Hematopoietic multipotent progenitor cell treated with erythropoietin and hydrocortisone succinate and interleukin-3 and kit ligand, for 6 days (in vitro differentiated cells): Measurements from ENCODE around the gene ARCN1.
A peak's percentile ranks its signal among the peaks of the same experiment; 100 is the strongest.

Experiments used
- DNase-seq: peaks from one replicate; pipeline ENCODE4 v3.0.0-alpha.2; 2015

ARCN1 gene

DNA sequence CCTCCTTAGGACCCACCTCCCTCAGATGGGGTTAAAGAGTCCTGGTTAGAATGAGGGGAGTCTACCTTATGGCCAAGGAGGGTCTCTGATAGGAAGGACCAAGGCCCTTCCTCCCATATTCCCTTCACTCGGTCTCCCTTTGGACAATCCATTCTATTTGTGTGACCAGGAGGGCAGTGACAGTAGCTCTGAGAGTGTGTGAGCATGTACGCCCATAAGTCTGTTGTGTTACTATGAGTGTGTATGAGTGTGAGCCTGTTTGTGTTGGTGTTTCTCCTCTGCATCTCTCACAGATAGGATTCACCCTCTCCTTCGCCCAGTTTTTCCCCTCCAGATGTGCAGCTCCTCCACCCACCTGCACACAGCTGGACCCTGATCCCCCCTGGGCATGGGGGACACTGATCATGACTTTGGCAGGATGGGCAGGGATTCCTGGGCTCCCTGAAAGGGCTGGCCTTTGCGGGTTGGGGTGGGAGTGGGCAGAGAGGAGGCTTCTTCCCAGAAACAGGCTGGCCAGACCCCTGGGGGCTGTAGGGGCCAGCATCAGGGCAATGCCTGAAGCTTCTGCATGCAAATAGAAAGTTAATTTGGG lies 49.7 kb downstream of the ARCN1 start:
- DNase-seq: no peak

DNA sequence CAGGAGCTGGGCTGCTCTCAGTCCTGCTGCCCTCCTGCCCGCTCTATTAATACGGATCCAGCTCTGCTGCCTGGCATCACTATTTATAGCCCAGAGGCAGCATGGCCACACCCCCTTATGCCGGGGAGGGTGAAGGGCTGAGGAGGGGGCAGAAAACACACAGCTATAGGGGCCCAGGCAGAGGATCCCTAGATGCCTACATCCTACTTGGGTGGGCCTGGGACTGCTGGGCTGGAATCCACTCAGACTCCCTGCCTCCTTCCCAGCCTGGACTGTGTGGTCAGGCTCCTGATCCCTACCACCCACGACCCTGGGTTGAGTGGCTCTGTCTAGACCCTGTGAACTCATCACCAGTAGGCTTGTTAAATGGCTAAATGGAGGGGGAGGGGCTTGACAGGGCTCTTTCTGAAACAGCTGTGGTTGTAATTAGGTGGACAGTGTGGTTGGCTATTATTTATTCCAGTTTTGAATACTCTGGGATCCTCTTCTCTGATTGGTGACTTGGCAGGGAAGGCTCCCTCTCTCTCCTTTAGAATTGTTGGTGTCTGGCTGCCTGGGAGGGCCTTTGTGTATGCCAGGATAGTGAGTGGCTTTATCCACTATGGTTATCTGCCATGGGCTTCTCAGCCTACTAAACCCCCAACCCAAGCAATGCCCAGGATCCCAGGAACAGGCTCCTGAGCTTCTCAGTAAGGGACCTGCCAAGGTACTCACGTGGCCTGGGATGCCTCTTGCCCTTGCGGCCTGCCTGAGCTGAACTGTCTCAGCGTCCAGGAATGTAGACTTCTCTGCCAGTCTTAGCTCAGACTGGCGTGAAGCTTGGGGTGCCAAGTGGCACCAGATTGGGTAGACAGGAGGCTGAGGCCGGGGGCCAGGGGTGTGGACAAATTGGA lies 50.4 kb downstream of the ARCN1 start:
- no peak for DNase-seq

DNA sequence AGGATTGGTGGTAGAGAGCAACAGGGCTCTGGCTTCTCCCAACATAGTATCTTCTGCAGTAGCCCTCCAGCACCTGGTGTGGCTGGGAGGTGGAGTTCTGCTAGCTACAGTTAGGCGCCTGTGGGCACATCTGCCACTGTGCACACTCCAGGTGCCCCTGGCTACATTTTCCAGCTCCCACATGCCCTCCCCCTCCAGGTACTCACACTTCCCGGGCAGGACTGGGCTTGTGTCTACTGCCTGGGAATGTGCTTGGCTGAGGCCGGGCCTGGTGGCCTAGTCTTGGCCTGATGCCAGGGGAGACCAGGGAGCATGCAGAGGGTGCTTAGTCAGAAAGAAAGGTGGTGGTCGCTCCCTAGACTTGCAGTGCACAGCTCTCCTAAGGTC lies 51.1 kb downstream of the ARCN1 start:
- DNase-seq: no peak

DNA sequence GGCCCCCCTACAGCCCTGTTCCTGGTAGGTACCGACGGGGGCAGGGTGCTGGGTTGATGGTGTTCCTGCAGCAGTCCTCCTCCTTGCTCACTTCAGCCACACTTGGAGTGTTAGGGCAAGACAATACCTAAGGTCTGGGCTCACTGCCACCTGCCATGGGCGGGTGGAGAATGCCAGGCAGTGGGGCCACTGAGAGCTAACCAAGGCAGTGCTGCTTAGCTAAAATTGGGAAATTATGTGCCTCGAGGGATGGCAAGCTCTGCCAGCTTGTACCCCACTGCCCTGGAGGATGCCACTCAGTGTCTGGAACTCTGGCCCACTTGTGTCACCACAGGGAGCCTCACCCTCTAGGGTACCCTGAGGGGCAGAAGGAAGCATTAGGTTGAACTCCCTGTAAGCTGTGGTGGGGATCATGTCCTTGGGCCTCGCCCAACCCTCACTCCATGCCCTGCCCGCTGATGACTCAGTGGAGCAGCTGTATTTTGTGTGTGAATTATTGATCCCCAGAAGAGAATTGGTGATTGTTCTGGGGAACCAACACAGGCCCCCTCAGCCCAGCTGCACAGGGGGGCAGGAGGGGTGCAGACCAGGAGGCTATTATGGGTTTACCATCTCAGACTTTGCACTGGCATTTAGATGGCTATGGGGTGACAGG lies 53.0 kb downstream of the ARCN1 start:
- DNase-seq: no peak

DNA sequence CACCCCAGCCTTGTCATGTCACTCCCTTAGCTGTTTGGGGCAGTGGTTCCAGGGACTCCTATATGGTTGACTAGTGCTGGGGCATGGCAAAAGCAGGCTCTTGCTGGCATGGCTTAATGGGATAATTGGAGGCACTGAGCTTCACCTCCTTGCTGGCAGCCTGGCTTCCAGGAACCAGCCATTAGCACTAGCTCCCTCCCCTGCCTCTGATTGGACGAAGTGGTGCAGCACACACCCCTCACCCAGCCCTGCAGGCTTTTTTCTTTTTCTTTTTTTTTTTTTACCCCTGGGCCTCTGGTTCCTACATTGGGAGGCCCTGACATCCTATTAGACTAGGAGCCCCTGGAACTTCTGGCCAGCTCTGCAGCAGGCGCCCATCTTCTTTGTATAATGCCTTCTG lies 53.8 kb downstream of the ARCN1 start:
- peak; percentile 61 for DNase-seq

DNA sequence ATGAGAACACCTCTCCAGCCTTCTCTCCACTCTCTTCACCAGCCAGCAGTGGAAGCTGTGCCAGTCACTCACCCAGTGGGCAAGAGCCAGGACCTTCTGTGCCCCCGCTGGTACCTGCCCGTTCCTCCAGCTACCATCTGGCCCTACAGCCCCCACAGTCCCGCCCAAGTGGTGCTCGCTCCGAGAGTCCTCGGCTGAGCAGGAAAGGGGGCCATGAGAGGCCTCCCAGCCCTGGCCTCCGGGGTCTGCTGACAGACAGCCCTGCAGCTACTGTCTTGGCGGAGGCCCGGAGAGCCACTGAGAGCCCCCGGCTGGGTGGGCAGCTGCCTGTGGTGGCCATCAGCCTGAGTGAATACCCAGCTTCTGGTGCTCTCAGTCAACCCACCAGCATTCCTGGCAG lies 55.4 kb downstream of the ARCN1 start:
- no peak for DNase-seq

DNA sequence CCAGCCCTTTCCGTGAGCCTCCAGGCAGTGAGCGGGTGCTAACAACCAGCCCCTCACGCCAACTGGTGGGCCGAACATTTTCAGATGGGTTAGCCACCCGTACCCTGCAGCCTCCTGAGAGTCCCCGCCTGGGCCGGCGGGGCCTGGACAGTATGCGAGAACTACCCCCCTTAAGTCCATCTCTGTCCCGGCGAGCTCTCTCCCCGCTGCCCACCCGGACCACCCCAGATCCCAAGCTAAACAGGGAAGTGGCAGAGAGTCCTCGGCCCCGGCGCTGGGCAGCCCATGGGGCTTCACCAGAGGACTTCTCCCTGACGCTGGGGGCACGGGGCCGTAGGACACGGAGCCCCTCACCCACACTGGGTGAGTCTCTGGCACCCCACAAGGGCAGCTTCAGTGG lies 55.8 kb downstream of the ARCN1 start:
- no peak for DNase-seq

DNA sequence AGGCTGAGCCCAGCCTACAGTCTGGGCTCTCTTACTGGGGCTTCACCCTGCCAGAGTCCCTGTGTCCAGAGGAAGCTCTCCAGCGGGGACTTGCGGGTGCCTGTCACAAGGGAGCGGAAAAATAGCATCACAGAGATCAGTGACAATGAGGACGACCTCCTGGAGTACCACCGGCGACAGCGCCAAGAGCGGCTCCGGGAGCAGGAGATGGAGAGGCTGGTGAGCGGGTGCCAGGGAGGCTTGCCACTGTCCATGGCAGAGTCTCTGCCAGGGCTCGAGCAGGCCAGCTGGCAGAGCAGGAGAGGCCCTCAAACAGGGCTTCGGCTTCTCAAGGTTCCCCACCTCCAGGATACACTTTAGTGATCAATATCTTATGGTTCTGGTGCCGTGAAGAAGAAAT lies 56.2 kb downstream of the ARCN1 start:
- DNase-seq: no peak

DNA sequence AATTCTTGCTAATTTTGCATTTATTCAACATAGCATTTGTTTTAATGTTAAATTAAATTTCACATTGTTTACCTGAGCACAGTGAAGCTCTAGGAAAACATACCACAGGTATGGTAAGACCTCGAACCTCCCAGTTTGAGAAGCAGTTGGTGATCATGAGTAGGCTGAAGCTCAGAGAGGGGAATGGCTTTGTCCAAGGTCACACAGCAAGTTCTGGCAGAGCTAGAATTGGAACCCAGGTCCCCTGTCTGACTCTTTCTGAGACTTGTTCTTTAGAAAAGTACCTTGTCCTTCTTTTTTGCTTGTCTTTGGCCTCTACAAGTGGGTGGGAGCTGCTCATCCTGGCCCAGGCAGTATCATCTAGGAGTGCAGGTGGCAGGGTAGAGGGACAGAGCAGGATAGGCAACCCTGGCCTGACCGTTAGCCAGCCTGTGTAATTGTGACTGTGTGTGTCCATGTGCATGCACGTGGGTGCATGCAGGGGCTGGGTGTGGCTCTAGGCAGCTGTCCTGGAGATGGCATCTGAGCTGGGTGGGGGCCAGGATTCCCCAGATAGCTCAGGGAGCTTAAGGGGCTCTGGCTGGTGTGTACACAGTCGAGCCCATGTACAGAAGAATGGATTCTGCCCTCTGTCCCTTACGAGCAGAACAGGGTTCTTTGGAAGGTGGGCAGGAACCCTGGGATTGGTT lies 56.8 kb downstream of the ARCN1 start:
- DNase-seq: no peak

DNA sequence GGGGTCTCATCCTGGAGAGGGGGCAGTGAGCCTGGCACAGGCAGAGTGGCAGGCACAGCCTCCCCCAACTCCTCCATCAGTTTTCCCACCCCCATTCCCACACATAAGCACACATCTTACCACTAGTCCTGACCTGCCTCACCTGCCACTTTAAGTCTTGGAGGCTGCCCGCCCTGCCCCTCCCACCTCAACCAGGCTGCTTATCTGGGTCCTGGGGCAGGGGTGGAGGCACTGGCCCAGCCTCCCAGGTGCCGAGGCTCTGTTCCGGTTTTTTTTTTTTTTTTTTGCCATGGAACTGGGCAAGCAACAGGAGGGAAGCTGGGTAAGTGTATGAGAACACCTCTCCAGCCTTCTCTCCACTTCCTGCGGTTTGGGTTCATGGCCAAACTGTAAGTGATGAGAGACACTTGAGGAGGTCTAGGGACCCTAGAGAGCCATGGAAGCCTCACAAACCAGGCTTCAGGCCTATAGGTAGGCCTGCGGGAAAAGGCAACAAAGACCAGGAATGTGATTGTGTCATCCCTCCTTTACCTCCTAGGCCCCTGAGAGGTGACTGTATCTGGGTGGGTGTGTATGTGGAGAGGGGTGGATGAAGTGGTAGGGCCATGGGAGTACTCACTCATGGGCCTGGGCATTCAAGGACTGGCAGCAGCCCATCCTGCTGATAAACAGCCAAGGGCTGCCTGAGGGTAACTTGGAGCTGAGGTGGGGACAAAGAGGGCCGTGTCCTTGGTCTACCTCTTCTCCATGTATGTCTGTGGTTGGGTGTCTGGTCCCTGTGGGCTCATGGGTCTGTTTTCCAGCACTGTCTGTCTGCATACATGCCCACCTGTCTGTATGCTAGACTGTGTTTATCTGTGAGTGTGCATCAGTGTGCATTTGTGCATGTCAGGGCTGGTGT lies 57.8 kb downstream of the ARCN1 start:
- no peak for DNase-seq

DNA sequence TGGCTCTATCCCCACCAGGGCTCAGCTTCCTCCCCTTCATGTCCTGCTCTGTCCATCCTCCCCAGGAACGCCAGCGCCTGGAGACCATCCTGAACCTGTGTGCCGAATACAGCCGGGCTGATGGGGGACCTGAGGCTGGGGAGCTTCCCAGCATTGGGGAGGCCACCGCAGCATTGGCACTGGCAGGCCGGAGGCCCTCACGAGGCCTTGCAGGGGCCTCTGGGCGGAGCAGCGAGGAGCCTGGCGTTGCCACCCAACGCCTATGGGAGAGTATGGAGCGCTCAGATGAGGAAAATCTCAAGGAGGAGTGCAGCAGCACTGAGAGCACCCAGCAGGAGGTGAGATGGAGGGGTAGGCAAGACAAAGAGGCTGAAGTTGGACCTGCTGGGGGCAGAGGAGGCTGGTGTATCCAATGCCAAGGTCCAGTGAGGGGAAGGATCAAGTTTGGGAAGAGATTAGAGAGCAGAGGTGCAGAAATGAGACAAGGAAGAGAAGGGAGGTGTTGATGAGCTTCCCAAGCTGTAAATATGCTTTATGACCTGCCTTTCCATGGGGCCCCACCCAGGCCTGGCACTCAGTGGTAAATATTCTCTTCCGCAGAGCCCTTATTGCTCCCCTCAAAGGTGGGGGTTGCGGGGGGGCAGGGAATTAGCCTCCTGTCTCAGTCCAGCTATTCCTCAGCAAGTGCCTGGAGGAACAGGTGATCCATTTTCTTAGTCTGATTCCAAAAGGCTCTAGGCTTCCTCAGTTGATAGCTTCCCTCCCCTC lies 59.1 kb downstream of the ARCN1 start:
- no peak for DNase-seq

DNA sequence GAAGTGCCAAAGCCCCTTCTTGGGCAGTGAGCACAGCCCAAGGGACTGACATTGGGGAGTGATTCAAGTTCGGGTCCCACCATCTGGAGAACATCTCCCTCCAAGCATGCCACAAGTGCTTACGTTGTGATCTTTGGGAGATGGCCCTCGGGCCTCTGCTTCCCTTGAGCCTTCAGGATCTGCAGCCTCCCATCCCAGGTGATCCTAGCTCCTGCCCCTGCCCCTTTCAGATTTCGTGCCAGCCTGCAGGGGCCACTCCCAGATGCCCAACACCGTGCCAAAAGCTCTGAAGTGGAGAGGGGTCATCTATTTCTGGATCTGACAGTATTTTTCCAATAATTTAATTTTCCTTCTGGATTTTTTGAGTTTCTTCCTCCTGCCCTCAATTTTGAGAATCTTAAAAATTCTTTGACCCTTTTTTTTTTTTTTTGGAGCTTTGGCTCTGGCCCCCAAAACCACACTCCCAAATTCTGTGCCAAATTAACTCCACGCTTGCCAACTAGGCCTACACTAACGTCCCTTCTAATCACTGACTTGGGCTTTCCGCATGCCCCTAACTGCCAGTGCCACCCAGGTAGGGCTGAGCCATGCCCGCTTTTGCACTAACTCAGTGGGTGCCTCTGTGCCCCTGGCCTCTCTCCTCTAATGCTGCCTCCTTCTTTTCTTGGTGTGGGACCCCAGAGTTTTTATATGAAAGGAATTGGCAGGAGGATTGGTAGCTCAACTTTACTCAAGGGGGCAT lies 60.5 kb downstream of the ARCN1 start:
- DNase-seq: no peak

DNA sequence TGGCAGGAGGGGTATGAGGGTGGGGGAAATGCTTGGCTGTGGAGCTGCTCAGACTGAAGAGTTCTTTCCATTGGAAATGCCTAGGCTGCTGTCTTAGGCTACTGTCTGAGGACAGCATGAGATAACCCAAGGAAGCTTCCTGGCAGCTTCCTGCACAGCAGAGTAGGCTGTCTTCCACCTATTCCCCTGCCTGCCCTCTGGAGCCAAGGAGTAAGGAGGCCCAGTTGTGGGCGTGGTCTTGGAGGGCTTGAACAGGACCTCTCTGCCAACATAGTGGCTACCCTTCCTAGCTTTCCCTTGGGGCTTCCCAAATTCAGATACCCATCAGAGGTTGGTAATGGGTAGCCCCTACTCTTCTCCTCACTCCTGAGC lies 61.1 kb downstream of the ARCN1 start:
- no peak for DNase-seq

DNA sequence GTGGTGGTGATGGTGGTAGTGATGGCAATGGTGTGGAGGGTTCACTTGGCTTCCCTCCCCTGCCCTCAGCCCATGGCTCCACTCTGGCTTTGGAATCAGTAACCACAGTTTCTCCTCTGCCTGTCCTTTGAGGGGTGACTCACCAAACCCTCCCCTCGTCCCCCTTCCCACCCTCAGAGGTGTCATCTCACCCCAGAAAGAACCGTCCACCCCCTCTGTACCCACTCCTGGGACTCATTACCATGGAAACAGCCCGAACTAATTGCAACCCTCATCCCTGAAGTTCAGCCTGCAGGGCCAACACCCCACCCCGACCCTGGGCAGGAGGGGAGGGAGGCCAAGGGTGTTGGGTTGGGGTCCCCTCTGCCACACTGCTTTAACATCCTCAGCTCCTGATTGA lies 61.8 kb downstream of the ARCN1 start:
- no peak for DNase-seq

DNA sequence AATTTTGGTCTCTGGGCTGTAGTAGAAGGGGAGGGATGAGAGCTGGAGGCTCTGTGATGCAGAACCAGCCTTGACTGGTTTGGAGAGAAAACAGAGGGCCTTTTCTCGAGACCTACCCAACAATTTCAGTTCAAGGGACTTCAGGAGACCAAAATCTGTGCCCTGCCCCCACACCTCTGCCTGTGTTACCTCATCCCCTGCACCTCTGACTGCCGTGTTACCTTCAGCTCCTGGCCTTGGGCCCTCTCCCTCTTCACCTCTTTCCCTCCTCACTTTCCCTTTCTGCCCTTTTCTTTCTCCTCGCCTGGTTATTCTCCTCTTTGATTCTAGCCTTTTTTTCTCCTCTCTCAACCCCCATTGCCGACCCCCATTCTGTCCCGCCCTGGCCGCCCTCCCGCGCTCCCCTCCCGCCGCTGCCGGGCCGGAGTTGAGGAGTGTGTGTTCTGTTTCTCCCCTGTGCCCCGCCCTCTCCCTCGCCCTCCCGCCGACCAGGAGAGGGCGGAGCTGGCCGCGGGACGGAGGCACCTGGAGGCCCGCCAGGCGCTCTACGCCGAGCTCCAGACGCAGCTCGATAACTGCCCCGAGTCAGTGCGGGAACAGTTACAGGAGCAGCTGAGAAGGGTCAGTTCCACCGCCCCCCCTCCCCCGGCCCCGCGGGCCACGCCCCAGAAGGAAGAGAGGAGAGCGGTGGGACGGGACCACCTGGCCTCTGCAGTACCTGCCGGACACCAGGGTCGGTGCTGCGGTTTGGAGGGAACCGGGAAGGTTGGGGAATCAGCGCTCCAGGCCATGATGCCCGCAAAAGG lies 62.4 kb downstream of the ARCN1 start:
- DNase-seq: peak; percentile 48

DNA sequence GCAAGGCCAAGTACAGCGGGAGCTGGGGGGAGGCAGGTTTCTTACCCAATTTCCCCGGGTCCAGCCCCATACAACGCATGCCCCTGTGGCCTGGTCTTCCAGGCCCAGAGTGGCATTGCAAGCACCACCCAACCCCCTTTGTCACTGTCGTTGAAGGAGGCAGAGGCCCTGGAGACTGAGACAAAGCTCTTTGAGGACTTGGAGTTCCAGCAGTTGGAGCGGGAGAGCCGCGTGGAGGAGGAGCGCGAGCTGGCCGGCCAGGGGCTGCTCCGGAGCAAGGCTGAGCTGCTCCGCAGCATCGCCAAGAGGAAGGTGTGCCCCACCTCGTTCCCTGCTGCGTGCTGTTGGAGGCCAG lies 63.0 kb downstream of the ARCN1 start:
- no peak for DNase-seq

DNA sequence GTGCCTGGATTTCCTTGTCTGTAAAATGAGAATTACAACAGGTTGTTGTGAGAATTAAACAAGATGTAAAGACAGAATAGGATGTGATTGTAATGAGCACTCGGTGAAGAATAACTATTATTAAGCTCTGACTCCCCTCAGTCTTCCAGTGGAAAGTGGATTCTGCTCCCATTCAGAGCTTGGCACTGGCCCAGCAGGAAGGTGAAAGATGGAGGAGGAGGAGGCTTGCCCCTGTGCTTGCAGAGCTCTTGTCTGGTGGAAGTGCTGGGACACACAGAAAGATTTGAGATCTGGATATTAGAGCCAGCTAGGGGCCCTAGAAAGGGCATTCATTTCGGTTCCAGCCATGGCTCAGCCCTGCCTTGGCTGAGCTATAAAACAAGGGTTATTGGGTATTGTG lies 63.4 kb downstream of the ARCN1 start:
- no peak for DNase-seq

DNA sequence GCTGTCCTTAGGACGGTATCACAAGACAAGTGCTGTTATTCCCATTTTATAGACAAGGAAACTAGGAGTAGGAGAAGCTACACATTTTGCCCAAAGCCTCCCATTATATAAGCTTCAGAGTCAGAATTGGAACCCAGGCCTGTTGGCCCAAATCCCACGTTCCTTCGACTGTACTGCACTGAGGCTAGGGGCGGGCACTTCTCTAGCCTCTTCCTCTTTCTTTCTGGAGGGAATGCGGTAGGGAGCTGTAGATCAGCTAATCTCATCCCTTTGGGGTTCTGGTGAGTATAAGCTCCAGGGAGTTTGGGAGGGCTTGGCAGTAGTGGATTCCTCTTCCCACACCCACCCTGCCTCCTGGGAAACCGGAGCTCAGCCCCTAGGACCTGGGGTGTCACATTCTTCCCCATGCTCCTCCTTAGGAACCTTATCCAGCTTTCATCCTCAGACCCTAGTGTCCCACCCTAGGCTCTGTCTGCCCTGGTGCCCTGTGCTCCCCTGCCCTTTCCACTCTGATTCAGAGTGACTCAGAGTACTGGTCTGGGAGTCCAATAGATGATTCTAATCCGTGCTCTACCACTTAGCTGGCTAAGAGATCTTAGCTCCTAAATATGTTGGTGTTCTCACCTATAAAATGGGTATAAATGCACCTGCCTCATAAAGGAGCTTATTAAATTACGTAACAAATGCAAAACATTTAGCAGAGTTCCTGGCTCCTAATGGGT lies 64.5 kb downstream of the ARCN1 start:
- no peak for DNase-seq

DNA sequence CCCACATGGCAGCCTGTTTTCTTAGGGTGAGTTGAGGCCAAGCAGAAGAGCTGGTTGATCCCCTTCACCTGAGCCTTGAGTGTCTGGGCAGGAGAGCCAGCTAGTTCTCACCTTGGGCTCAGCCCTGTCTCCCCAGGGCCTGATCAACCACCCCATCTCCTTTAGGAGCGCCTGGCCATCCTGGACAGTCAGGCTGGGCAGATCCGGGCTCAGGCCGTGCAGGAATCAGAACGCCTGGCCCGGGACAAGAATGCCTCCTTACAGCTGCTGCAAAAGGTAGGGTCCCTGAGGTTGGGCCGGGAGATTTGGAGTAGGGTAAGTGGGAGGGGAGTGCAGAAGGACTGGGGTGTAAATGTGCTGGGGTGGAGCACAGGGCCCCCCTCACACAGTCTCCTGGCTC lies 66.5 kb downstream of the ARCN1 start:
- no peak for DNase-seq

DNA sequence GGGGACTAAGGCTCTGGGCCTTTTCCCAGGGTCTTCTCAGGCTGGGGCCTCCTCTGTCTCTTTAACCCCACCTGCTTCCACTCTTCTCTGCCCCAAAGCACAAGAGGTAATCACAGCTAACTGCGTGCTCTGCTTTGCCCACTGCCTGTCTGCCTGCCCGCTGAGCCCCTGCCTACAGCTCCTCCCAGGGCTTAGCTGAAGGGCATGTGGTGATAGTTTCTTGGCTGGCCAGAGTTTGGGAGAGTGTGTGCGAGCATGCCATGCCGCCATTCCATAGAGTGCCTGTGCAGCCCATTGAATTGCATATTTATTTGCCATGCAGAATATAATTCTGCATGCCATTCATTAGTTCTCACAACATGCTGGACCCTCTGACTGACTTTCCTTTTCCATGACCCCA lies 67.7 kb downstream of the ARCN1 start:
- DNase-seq: no peak
